ENCODE data around the gene PAF1.

Gene PAF1

DNA sequence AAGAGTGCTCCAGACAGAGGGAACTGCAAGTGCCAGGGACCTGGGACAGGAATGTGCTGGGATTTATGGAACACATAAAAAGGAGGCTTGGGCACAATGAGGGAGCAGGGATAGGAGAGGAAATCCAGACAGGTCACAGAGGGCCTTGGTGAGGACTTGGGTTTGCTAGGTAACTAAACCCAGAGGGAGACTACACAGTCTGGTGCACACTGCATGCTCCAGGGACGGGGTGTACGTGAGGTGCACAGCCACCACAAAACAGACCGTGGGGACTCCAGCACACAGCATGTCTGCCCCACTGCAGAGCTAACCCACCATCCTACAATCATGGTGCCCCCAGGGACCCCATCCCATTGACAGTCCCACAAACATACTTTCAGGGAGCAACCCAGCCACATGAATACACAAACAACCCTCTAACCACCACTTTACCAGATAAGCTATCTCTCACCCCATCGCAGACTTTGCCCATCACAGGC lies 10.2 kb upstream of the PAF1 start:
- TF ChIP-seq, protein P1, sequence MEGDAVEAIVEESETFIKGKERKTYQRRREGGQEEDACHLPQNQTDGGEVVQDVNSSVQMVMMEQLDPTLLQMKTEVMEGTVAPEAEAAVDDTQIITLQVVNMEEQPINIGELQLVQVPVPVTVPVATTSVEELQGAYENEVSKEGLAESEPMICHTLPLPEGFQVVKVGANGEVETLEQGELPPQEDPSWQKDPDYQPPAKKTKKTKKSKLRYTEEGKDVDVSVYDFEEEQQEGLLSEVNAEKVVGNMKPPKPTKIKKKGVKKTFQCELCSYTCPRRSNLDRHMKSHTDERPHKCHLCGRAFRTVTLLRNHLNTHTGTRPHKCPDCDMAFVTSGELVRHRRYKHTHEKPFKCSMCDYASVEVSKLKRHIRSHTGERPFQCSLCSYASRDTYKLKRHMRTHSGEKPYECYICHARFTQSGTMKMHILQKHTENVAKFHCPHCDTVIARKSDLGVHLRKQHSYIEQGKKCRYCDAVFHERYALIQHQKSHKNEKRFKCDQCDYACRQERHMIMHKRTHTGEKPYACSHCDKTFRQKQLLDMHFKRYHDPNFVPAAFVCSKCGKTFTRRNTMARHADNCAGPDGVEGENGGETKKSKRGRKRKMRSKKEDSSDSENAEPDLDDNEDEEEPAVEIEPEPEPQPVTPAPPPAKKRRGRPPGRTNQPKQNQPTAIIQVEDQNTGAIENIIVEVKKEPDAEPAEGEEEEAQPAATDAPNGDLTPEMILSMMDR (IDR thresholded peaks at IDR 0.05) = no peak

- TF ChIP-seq, protein P1 (IDR thresholded peaks at IDR 0.05) = no peak
Measured at GRCh38 chr19:39400061-39400460, 9.2 kb upstream of the PAF1 start.

GRCh38 chr19:39399668-39400050 lies 8.8 kb upstream of the PAF1 start:
- TF ChIP-seq, protein P1 (IDR thresholded peaks at IDR 0.05) = no peak

DNA sequence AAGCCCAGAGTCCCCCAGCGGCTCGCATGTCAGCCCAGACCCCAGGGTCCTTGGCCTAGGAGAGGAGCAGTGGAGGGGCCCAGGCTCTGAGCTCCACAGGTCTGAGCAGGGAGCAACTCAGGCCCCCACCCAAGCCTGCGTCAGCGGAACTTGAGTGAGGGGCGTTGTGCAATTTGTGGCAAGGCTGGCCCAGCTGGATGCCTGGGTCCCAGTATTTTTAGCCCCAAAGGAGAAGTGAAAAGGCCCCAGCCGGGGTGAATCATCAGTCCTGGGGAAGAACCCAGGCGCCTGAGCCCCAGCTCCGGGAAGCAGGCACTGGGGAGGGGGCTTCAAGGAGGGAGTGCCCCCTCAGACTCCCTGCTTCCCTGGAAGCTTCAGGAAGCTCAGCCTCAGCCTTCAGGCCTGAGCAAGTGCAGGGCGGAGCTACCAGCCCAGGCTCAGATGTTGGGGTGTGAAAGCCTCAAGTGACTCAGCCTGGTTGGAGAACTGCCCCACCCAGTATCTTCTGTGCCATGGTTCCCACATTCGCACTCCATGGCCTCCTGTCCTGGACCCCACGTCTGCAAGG lies 7.5 kb upstream of the PAF1 start:
- TF ChIP-seq, protein P1 (IDR thresholded peaks at IDR 0.05) = no peak

DNA sequence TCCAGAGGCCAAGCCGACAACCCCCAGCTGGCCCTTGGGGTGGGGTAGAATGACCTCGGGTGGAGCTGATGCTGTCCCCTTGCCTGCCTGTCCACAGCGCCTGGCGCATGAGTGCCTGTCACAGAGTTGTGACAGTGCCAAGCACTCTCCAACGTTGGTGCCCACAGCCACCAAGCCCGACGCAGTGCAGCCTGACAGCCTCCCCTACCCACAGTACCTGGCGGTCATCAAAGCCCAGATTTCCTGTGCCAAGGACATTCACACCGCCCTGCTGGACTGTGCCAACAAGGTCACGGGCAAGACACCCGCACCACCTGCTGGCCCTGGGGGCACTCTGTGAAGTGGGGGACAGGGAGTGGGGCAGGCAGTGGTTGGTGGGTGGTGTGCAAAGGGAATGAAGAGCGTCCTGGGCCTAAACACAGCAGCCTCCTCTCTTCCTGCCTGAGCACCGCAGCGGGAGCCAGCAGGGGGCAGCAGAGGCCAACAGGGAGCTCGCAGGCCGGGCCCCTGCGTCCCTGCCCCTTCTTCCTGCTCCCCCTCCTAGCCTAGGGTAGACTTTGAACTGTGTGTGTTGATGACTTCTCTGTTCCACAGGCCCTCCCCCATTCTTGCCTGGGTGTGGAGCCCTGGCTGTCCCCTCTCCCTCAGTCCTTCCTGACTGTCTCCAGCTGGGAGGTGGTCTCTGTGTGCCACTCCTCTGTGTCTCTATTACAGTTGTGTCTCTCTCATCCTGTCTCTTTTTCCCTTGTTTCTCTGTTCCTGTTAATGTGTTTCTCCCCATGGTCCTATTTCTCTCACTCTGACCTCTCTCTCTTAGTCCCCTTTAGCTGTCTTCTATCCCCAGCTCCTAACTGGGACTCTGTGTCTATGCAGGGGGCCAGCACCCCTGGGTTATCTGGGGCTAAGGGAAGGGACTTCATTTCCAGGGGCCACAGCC lies 6.7 kb upstream of the PAF1 start:
- TF ChIP-seq, protein P1 (IDR thresholded peaks at IDR 0.05) = peak; percentile 98

- TF ChIP-seq, protein P1 (IDR thresholded peaks at IDR 0.05) = no peak
Measured at GRCh38 chr19:39390451-39390750, 505 bp downstream of the PAF1 start.

DNA sequence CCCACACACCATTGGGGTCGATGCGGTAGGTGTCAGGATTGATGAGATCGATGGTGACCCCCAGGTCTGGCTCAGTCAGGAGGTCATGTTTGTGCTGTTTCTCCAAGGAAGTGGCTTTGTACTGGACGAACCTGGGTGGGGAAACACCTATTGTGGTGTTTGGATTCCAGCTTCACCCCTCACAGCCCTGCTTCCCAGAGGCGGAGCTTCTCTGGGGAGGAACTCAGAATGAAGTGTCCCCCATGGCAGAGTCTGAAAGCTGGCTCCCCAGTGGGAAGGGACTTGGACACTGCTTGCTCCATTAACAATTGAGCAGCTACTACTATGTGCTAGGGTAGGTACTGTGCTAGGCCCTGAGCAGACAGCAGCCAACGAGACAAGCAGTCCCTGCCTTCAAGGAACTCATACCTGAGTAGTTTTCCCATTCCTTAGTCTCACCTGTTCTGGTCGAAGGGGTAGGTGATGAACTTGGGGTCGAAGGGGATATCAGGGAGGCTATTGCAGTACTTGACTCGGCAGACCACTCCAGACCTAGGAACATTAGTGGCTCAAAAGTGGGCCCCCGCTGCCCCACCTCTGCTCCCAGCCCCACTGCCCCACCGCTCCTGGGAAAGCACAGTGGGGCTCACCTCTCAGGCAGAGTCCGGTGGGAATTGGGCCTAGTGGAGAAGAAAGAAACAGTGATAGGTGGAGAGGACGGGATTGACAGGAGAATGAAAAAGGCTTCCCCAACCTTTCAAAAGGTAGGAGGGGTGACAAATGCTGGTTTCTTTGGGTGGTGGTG lies 1.1 kb downstream of the PAF1 start:
- TF ChIP-seq, protein P1 (IDR thresholded peaks at IDR 0.05) = no peak

Measured in LNCAP (cell line).